HG02588 (cell line): ENCODE data around the gene SLC25A12.

Experiments
- ATAC-seq: cut with Tn5 transposase; IDR thresholded peaks from one replicate; pipeline ENCODE4 v1.9.1; 2021; ENCODE audit warnings: mild to moderate bottlenecking, moderate library complexity; ENCODE audit not compliant: unreplicated experiment

The SLC25A12 gene

GRCh38 chr2:171889808-171890207 is 4.2 kb downstream of the SLC25A12 start:
- ATAC-seq, result no peak

GRCh38 chr2:171889333-171889732 is 4.7 kb downstream of the SLC25A12 start:
- no peak for ATAC-seq

GRCh38 chr2:171883275-171883893 is 10.7 kb downstream of the SLC25A12 start:
- ATAC-seq, result no peak

GRCh38 chr2:171882089-171882769 is 11.8 kb downstream of the SLC25A12 start:
- peak; percentile 76 for ATAC-seq

- ATAC-seq, result no peak
Observed at GRCh38 chr2:171880774-171881173, 13.3 kb downstream of the SLC25A12 start.

GRCh38 chr2:171879865-171880264 is 14.2 kb downstream of the SLC25A12 start:
- no peak for ATAC-seq

- no peak for ATAC-seq
Observed at GRCh38 chr2:171878481-171878993, 15.5 kb downstream of the SLC25A12 start.

- no peak for ATAC-seq
Observed at GRCh38 chr2:171874963-171875362, 19.1 kb downstream of the SLC25A12 start.

- no peak for ATAC-seq
Observed at GRCh38 chr2:171874517-171874916, 19.5 kb downstream of the SLC25A12 start.

- ATAC-seq, result no peak
Observed at GRCh38 chr2:171864357-171864985, 29.6 kb downstream of the SLC25A12 start.

GRCh38 chr2:171862501-171862900 is 31.5 kb downstream of the SLC25A12 start:
- ATAC-seq, result no peak

GRCh38 chr2:171858397-171858958 is 35.6 kb downstream of the SLC25A12 start:
- ATAC-seq, result no peak

GRCh38 chr2:171855401-171855800 is 38.6 kb downstream of the SLC25A12 start:
- no peak for ATAC-seq

- ATAC-seq, result no peak
Observed at GRCh38 chr2:171852366-171852888, 41.6 kb downstream of the SLC25A12 start.

GRCh38 chr2:171847627-171848026 is 46.4 kb downstream of the SLC25A12 start:
- ATAC-seq, result no peak

GRCh38 chr2:171846894-171847293 is 47.1 kb downstream of the SLC25A12 start:
- no peak for ATAC-seq

GRCh38 chr2:171841996-171842395 is 52.0 kb downstream of the SLC25A12 start:
- no peak for ATAC-seq

- no peak for ATAC-seq
Observed at GRCh38 chr2:171837736-171838135, 56.3 kb downstream of the SLC25A12 start.

- ATAC-seq, result no peak
Observed at GRCh38 chr2:171836146-171836910, 57.7 kb downstream of the SLC25A12 start.

GRCh38 chr2:171835386-171835785 is 58.7 kb downstream of the SLC25A12 start:
- no peak for ATAC-seq

GRCh38 chr2:171834286-171834685 is 59.8 kb downstream of the SLC25A12 start:
- ATAC-seq, result no peak
